Urothelium cell line (cell line): ENCODE data around the gene SRSF8.
"Not testable (repeated sequence)": the region's sequence is repeated elsewhere in the genome, so short reads cannot be mapped to it uniquely, and the experiment has no call there.

Experiments
- DNase-seq: peaks from one replicate; pipeline ENCODE4 v3.0.0; 2011; ENCODE audit warnings: low spot score, mixed read lengths
- FAIRE-seq: peaks from 2 replicates; lab custom pipeline; 2011; peaks lifted over from hg19 to GRCh38; lab: Jason Lieb, UNC

The SRSF8 gene

GRCh38 chr11:95093548-95093947 lies 26.8 kb downstream of the SRSF8 start:
- DNase-seq (no peak), FAIRE-seq (no peak)

- FAIRE-seq (no peak), DNase-seq (no peak)
These were observed 29.3 kb downstream of the SRSF8 start for GRCh38 chr11:95095858-95096587.

DNA sequence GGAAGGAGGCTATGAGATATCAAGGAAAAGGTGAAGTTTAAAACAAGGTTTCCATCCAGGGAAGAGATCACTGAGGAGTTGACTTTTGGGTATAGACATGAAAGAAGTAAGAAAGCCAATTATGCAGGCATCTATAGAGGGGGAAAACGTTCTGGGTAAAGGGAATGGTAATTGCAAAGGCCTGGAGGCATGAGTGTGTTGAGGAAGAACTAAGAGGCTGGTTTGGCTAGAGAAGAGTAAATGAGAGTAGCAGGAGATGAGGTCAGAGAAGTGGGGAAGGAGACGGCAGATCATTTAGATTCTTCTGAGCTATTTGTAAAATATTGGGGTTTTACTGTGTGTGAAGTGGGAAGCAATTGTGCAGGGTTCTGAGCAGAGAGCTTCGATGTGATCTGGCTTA lies 30.5 kb downstream of the SRSF8 start:
- DNase-seq, result no peak
- FAIRE-seq, result no peak

DNA sequence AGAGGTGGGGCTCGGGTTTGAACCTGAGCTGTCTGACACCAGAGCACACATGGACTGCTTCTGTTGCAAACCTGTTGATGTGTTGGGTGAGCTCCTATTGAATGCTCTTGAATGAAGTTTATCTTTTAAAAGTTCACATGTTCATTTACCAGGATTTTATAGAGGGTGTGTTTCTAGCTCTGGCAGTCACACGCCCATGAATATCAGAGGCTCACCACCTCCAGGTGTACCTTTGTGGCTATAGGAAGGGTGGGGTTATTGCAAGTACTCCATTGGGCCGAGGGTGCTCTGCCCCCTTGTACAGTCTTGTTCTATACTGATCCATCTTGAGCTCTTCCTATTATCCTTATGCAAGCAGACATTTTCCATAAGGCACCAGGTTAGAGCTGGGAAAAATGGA lies 32.1 kb downstream of the SRSF8 start:
- no peak for DNase-seq
- FAIRE-seq, result no peak

- FAIRE-seq (no peak), DNase-seq (no peak)
These were observed 33.5 kb downstream of the SRSF8 start for GRCh38 chr11:95100191-95100648.

DNA sequence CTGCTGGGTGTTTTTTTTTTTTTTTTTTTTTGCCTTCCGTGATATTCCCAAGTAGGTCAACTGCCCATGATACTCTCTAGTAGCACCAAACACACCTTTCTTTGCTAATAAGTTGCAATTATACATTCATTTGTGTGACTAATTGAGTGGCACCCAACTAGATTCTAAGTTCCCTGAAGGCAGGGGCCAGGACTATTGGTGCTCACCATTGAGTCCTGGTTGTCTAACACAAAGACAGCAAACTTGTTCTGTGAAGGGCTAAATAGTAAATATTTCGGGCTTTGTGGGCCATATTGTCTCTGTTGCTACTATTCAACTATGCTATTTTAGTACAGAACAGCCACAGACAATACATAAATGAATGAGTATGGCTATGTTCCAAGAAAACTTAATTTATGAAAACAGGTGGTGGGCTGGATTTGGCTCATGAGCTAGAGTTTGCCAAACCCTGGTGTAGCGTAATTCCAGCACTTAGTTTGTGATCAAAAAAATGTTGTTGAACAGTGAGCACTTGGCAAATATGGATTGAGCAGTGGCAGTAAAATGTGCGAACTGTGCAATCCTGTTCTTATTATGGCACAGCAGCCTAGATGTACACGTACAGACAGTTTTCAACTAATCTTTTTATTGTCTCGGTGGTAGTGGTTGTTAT lies 34.3 kb downstream of the SRSF8 start:
- DNase-seq, result no peak
- no peak for FAIRE-seq

DNA sequence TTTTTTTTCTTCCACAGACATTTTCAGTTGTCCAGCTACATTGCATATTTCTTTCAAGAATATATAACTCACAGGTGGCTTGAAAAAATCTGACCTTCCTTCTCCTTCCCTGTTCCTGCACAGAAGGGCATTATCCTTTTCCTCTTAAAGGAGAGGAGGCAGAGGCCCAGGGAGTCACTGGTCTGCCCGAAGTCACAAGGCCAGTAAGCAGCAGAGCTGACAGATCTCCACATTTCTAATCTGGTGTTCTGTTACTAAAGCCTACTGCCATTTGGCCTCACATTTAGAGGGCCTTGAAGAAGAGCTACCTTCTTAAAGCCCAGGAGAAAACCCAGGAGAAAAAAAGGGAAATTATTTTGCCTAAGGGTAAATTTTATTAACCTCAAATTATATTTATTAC lies 35.2 kb downstream of the SRSF8 start:
- no peak for FAIRE-seq

DNA sequence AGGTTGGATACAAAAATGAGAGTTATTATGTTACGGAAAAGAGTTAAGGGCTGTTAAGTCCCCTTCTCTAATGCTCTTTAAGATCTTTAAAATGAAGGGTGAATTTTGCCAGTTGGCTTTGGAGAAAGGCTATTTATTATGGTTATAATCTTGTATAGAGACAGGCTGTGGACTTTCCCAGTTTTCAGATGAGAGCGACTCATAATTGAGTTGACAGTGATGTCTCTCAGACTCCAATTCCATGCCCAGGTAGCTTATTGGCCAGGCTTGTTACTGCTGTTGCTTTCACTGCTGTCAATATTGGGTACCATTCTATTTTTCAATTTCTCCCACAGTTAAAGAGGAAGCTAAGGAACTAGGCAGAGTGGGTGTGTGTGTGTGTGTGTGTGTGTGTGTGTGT lies 36.0 kb downstream of the SRSF8 start:
- FAIRE-seq (no peak), DNase-seq (no peak)

More for the DNA sequence above, 35.2 kb downstream of the SRSF8 start:
- DNase-seq, result no peak

DNA sequence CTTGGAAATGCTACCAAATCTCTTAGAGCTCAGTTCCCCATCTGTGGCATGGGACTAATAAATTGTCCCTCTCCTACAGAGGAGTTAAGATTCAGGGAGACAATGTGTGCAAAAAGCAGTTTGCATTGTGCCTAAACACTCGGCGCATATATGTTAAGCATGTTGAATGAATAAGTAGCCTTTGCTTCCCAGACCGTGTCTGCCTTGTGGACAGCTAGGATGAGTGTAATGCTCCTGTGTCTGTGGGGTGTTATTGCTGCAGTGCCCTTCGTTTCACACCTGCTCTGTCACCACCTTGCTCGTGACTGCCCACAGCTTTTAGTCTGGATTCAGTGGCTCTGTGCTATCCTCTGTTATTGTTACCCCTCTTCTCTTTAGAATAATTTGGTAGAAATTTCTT lies 37.0 kb downstream of the SRSF8 start:
- FAIRE-seq (no peak), DNase-seq (no peak)

GRCh38 chr11:95104121-95104830 lies 37.6 kb downstream of the SRSF8 start:
- DNase-seq (no peak), FAIRE-seq (no peak)

- FAIRE-seq (no peak), DNase-seq (no peak)
These were observed 38.1 kb downstream of the SRSF8 start for GRCh38 chr11:95104856-95105255.

- DNase-seq, result peak; percentile 76
- no peak for FAIRE-seq
These were observed 41.5 kb downstream of the SRSF8 start for GRCh38 chr11:95108159-95108611.

GRCh38 chr11:95108671-95109551 lies 42.2 kb downstream of the SRSF8 start:
- FAIRE-seq (no peak), DNase-seq (no peak)

DNA sequence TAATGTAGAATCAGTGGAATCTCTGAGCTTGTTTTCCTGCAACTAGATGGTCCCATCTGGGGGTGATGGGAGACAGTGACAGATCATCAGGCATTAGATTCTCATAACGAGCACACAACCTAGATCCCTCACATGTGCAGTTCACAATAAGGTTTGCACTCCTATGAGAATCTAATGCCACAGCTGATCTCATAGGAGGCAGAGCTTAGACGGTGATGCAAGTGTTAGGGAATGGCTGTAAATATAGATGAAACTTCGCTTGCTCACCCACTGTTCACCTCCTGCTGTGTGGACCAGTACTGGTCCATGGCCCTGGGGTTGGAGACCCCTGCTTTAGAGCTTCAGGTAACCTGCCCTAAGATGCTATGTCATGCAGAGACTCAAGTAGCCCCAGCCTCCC lies 44.8 kb downstream of the SRSF8 start:
- FAIRE-seq, DNase-seq: not testable (repeated sequence)

GRCh38 chr11:95111923-95112540 lies 45.3 kb downstream of the SRSF8 start:
- DNase-seq, result no peak
- FAIRE-seq, result no peak

GRCh38 chr11:95115597-95115996 lies 48.9 kb downstream of the SRSF8 start:
- DNase-seq (no peak), FAIRE-seq (no peak)

DNA sequence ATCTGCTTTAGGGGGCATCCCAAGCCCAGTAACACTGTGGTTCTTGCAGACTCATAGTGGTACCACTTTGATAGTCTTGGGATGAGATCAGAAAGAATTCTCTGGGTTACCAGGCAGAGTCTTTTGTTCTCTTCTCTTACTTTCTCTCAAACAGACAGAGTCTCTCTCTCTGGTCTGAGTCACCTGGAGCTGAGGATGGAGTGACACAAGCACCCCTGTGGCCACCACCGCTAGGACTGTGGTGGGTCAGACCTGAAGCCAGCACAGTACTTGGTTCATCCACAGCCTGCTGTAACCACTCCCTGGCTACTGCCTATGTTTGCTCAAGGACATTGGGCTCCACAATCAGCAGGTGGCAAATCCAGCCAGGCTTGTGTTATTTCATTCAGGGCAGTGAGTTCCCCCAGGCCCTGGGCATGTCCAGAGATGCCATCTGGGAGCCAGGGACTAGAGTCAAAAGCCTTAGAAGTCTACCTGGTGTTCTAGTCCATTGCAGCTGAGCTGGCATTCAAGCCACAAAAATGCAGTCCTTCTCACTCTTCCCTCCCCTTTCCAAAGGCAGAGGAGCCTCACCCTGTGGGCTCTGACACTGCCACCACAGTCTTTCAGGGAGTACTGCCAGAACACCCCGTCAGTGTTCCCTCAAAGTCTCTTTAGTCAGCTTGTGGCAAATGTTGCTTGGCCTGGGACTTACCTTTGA lies 52.8 kb downstream of the SRSF8 start:
- no peak for FAIRE-seq
- DNase-seq, result no peak
